Activated naive CD8-positive, alpha-beta T cell (primary cell): ENCODE results near the gene RYR3.

Experiments used
- H3K27ac Mint-ChIP-seq: one replicate; pipeline ENCODE4 v1.8.0; 2021; ENCODE audit warnings: mixed read lengths
- H3K27me3 Mint-ChIP-seq: one replicate; pipeline ENCODE4 v1.8.0; 2021; ENCODE audit warnings: mixed read lengths
- H3K36me3 Mint-ChIP-seq: one replicate; pipeline ENCODE4 v1.8.0; 2021; ENCODE audit warnings: mixed read lengths
- H3K4me1 Mint-ChIP-seq: one replicate; pipeline ENCODE4 v1.8.0; 2021; ENCODE audit warnings: low read depth, mixed read lengths
- H3K4me3 Mint-ChIP-seq: one replicate; pipeline ENCODE4 v1.8.0; 2021; ENCODE audit warnings: mild to moderate bottlenecking, mixed read lengths
- H3K9me3 Mint-ChIP-seq: one replicate; pipeline ENCODE4 v1.8.0; 2021; ENCODE audit warnings: low read depth, mixed read lengths

The RYR3 gene

DNA sequence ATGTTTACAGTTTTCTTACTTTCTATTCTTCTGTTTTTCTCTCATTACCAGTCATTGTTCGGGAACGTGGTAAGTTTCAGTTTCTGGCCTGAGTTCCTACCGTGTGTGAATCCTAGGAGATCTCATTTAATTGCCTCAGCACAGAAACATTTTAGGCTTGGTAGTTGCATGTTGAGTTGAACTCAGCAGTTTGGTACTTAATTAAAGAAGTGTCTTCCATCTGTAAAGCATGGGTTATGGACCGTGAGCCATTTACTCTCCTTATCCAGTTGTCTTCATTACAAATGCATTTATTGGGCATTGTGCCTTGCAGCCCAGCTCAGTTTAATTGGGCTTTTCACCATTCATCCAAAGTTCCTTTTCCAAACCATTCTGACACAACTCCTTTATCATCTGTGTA, 515.4 kb downstream of the RYR3 start:
- peaks cover 7% of the 10 kb centered on the region for H3K27me3 Mint-ChIP-seq
- no peaks in the 10 kb centered on the region for H3K9me3 Mint-ChIP-seq
- no peak overlapping the region for H3K27ac Mint-ChIP-seq
- H3K4me1 Mint-ChIP-seq = no peaks in the 10 kb centered on the region
- H3K36me3 Mint-ChIP-seq = no peaks in the 10 kb centered on the region
- H3K4me3 Mint-ChIP-seq = no peak overlapping the region

DNA sequence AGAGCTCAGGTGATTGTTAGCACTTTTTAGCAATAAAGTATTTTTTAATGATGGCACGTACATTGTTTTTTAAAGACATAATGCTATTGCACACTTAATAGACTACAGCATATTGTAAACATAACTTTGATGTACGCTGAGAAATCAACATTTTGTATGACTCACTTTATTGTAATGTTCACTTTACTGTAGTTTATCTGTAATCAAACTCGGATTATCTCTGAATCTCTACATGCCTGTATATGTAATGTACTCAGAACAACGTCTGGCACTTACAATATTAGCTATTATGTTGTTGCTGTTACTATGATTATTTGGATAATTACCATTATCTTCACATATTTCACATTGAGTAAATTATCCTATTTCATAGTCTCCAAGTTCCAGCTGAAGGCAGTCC, 519.6 kb downstream of the RYR3 start:
- H3K27ac Mint-ChIP-seq = no peak overlapping the region
- H3K4me1 Mint-ChIP-seq = no peaks in the 10 kb centered on the region
- no peaks in the 10 kb centered on the region for H3K9me3 Mint-ChIP-seq
- H3K36me3 Mint-ChIP-seq = no peaks in the 10 kb centered on the region
- H3K27me3 Mint-ChIP-seq = peaks cover 13% of the 10 kb centered on the region
- no peak overlapping the region for H3K4me3 Mint-ChIP-seq

DNA sequence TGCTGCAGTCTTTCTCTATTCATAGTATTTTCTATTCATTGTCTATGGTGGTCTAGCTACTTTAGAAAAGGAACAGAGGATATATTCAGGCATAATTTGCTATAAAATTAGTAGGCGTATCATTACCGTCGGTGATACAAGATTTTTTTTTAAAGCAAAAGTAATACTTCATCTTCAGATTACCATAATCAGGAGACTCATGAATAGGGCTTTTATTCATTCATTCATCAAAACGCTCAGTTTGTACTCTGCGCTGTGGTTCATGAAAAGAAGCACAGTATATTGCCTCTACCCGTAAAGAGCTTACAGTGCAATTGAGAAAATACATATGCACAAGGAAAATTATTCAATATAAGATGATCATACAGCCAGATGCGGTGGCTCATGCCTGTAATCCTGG, 520.9 kb downstream of the RYR3 start:
- Mint-ChIP-seq H3K9me3 (no peaks in the 10 kb centered on the region), H3K27me3 (peaks cover 6% of the 10 kb centered on the region), H3K4me3 (no peak overlapping the region), H3K27ac (no peak overlapping the region), H3K36me3 (no peaks in the 10 kb centered on the region), H3K4me1 (no peaks in the 10 kb centered on the region)

DNA sequence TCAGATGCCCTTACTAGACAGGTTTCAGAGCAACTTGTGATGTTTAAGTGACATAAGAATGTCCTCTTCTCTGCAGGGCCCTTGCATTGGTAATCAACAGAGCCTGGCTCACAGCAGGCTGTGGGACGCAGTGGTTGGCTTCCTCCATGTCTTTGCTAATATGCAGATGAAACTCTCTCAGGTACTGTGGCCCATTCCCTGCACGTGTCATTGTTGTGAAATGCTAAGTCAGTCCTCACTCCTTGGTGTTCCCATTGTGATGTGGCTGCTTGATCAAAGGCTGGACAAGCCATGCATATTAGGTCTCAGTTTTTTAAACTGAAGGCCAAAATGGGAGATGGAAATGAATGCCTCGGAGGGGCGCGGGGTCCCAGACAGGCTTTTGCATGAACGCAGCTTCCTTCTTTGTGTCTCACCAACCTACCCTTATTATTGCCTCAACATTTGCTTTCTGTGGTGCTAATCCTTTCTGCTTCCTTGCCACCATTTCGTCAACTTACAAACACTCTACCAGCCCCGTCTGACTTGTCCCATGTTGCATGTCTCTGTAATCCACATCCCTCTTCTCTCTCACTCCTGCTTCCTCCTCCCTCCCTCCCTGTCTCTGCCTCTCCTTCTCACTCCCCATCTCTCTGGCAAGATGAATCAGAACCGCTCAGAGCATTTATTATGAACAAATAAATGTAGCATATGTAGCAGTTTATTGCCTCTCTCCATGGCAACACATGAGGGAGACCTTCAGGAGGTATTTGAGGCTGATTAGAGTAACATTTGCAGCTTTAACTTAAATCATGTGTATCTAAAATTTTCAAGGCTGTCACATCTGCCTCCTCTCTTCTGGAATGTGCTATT, 524.4 kb downstream of the RYR3 start:
- H3K4me1 Mint-ChIP-seq = no peaks in the 10 kb centered on the region
- no peaks in the 10 kb centered on the region for H3K9me3 Mint-ChIP-seq
- no peak overlapping the region for H3K27ac Mint-ChIP-seq
- peaks cover 14% of the 10 kb centered on the region for H3K27me3 Mint-ChIP-seq
- H3K36me3 Mint-ChIP-seq = no peaks in the 10 kb centered on the region
- no peak overlapping the region for H3K4me3 Mint-ChIP-seq

DNA sequence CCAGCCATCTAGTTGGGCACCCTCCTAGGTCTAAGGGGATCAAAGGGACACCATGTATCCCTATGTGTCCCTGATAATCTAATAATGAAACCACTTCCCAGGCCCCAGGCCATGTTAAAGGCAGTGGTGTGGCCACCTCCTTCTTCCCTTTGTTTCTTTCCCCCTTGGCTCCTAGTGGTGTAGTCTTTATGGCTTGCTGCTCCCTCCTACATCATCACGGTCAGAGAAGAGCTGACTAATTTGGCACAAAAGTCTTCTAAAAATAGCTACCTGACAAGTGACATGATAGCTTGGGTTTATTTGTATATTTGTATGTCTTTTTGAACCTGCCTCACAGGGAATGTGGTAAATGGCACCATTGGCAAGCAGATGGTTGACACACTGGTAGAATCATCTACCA, 526.5 kb downstream of the RYR3 start:
- Mint-ChIP-seq H3K36me3 (no peaks in the 10 kb centered on the region), H3K4me1 (no peaks in the 10 kb centered on the region), H3K27ac (no peak overlapping the region), H3K4me3 (no peak overlapping the region), H3K9me3 (no peaks in the 10 kb centered on the region), H3K27me3 (peaks cover 7% of the 10 kb centered on the region)

DNA sequence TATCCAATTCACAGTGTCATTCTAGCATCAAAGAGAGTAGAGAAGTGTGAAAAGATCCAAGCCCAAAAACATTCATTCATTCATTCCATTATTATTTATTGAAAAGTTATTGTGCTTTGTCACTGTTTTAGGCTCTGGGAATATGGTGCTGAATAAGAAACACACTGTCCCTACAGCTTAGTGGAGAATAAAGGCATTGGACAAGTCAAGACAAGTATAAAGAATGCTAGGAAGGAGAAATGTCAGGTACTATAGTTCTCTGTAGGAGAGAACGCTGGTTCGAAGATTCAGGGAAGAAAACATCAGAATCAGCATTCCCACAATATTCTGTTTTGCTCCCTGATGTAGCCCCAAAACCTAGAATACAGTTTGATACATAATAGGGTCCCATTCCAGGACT, 528.8 kb downstream of the RYR3 start:
- no peak overlapping the region for H3K4me3 Mint-ChIP-seq
- H3K27ac Mint-ChIP-seq = no peak overlapping the region
- H3K4me1 Mint-ChIP-seq = no peaks in the 10 kb centered on the region
- no peaks in the 10 kb centered on the region for H3K9me3 Mint-ChIP-seq
- no peaks in the 10 kb centered on the region for H3K36me3 Mint-ChIP-seq
- peaks cover 7% of the 10 kb centered on the region for H3K27me3 Mint-ChIP-seq

DNA sequence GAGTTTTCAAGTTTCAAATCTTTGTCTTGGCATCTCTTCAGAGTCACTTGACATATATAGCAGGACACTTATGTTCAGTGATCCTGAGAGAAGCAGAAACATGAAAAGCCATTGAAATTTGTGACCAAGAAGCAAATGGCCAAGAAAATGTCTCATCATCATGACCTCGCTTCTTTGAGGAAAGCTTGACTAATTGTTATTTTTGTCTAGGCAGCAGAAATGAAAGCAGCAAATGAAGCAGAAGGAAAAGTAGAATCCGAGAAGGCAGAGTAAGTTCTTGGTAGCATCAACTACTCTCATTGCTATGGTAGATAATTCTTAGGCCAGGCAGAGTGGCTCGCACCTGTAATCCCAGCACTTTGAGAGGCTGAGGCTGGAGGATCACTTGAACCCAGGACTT, 529.8 kb downstream of the RYR3 start:
- no peak overlapping the region for H3K4me3 Mint-ChIP-seq
- no peak overlapping the region for H3K27ac Mint-ChIP-seq
- peaks cover 7% of the 10 kb centered on the region for H3K27me3 Mint-ChIP-seq
- no peaks in the 10 kb centered on the region for H3K4me1 Mint-ChIP-seq
- no peaks in the 10 kb centered on the region for H3K36me3 Mint-ChIP-seq
- no peaks in the 10 kb centered on the region for H3K9me3 Mint-ChIP-seq

DNA sequence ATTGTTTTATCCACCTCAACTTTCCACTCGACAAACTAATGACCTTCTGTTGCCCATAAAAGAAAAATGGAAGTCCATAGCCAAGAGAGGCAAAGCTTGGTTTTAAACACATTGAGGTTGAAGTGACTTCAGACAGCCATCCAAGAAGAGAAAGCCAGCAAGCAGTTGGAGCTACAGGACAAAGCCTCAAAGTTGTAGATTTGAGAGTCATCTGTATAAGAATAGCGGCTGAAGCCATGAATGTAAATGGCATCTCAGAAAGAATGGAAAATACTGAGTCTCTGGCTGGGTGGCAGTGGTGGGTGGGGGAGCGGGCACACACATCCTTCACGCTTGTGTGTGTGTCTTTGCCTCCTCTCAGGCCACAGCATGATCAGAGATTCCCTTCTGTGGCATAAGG, 533.4 kb downstream of the RYR3 start:
- no peaks in the 10 kb centered on the region for H3K36me3 Mint-ChIP-seq
- no peaks in the 10 kb centered on the region for H3K4me1 Mint-ChIP-seq
- no peaks in the 10 kb centered on the region for H3K9me3 Mint-ChIP-seq
- peaks cover 3% of the 10 kb centered on the region for H3K27me3 Mint-ChIP-seq
- H3K4me3 Mint-ChIP-seq = no peak overlapping the region
- no peak overlapping the region for H3K27ac Mint-ChIP-seq

DNA sequence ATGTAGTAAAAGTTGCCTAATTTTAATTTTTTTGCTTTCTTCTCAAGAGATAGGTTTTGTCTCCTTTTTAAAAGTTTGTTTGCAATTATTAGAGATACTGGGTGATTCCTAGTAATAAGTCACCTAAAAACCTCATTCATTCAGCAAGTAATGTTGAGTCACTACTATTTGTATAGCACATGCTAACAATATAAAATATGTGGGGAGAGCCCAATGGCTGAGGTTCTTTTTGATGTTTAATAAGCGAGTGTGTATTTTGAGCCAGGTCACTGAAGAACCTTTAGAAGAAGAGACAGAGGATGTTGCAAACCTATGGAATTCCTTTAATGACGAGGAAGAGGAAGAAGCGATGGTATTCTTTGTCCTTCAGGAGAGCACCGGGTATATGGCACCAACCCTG, 533.8 kb downstream of the RYR3 start:
- H3K4me3 Mint-ChIP-seq = no peak overlapping the region
- no peaks in the 10 kb centered on the region for H3K36me3 Mint-ChIP-seq
- no peaks in the 10 kb centered on the region for H3K4me1 Mint-ChIP-seq
- H3K27me3 Mint-ChIP-seq = peaks cover 3% of the 10 kb centered on the region
- no peaks in the 10 kb centered on the region for H3K9me3 Mint-ChIP-seq
- H3K27ac Mint-ChIP-seq = no peak overlapping the region

DNA sequence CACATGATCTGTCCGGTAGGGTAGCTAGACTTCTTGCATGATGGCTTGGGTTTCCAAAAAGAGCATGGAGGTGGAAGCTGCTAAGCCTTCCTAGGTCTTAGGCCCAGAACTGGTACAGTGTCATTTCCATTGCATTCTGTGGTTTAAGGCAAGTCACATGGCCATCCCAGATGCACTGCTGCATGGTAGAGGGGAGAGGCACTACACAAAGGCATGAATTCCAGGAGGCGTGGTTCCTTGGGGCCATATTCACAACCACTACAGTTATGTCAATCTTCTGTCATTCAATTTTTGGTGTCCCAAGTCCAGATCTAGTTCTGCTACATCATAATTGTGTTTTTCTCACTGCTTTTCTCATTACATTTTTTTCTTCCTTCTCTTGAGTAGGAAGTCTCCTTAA, 535.4 kb downstream of the RYR3 start:
- no peak overlapping the region for H3K27ac Mint-ChIP-seq
- H3K36me3 Mint-ChIP-seq = no peaks in the 10 kb centered on the region
- H3K27me3 Mint-ChIP-seq = no peaks in the 10 kb centered on the region
- no peaks in the 10 kb centered on the region for H3K4me1 Mint-ChIP-seq
- no peak overlapping the region for H3K4me3 Mint-ChIP-seq
- H3K9me3 Mint-ChIP-seq = no peaks in the 10 kb centered on the region

DNA sequence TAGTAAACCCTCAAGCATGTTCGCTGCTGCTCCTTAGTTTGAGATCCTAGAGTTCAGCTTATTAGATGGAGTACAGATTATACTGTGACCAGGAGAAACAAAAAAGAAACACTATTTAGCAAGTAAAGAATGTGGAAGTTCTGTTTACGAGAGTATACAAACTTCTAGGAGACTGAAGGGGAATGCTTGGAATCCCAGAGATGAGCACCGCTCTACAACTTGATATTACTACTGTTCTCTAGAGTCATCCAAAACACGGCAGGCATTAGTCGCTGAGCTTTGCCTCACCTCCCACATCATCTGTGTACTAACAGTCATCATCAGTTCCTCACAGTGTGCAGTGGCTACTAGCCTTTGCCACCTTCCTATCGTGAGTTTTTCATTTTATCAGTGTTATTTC, 536.1 kb downstream of the RYR3 start:
- Mint-ChIP-seq H3K27ac (no peak overlapping the region), H3K27me3 (no peaks in the 10 kb centered on the region), H3K4me1 (no peaks in the 10 kb centered on the region), H3K4me3 (no peak overlapping the region), H3K9me3 (no peaks in the 10 kb centered on the region), H3K36me3 (no peaks in the 10 kb centered on the region)

DNA sequence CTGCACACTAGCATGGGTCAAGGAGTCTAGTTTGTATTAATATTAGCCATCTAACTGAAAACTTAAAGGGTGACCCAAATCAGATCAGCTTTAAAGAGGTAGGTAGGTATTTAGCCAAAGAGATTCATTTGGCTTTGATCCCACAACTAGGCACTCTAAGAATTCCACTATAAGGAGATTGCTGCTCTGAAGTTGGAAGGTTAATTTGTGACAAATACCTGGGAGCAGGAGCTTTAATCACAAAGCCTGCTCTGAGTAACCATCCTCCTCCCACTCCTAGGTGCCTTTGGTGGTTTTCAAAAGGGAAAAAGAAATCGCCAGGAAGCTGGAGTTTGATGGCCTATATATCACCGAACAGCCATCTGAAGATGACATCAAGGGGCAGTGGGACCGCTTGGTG, 537.2 kb downstream of the RYR3 start:
- H3K4me1 Mint-ChIP-seq = no peaks in the 10 kb centered on the region
- no peak overlapping the region for H3K4me3 Mint-ChIP-seq
- H3K27me3 Mint-ChIP-seq = no peaks in the 10 kb centered on the region
- no peaks in the 10 kb centered on the region for H3K36me3 Mint-ChIP-seq
- no peak overlapping the region for H3K27ac Mint-ChIP-seq
- no peaks in the 10 kb centered on the region for H3K9me3 Mint-ChIP-seq

DNA sequence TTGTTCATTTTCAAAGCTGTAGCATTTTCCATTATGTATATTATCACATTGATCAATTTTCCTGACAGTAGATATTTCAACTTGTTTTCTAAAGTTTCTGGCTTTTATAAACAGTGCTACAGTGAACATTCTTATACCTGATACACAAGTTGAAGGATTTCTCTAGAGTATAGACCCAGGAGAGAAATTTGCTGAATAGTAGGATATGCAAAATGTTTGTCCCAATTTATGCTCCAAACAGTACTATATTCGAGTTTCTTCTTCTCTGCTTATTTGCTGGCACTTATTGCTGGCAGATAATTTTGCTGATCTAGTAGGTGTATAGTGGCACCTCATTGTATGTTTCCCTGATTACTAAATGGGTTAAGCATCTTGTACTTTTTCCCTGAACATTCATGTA, 540.3 kb downstream of the RYR3 start:
- Mint-ChIP-seq H3K27me3 (no peaks in the 10 kb centered on the region), H3K9me3 (no peaks in the 10 kb centered on the region), H3K4me1 (no peaks in the 10 kb centered on the region), H3K27ac (no peak overlapping the region), H3K4me3 (no peak overlapping the region), H3K36me3 (no peaks in the 10 kb centered on the region)

DNA sequence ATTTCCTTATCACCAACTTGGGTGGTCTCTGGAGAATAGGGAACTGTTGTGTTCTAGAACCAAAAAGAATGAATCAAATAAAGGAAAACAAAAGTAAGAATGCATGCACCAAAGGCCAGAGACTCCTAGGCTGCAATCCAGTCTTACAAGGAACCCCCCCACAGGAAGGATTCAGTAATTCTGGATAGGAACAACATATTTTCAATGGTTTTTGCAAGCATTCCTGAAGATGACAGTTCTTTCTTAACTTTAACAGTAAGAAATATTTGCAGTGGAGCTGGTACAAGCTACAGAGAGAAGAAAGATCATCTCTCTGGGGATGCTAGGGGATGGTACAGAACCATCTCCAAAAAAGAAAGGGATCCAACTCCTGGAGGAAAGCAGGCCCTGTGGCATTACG, 541.3 kb downstream of the RYR3 start:
- no peak overlapping the region for H3K27ac Mint-ChIP-seq
- H3K36me3 Mint-ChIP-seq = no peaks in the 10 kb centered on the region
- H3K4me1 Mint-ChIP-seq = no peaks in the 10 kb centered on the region
- no peaks in the 10 kb centered on the region for H3K27me3 Mint-ChIP-seq
- H3K9me3 Mint-ChIP-seq = no peaks in the 10 kb centered on the region
- H3K4me3 Mint-ChIP-seq = no peak overlapping the region

DNA sequence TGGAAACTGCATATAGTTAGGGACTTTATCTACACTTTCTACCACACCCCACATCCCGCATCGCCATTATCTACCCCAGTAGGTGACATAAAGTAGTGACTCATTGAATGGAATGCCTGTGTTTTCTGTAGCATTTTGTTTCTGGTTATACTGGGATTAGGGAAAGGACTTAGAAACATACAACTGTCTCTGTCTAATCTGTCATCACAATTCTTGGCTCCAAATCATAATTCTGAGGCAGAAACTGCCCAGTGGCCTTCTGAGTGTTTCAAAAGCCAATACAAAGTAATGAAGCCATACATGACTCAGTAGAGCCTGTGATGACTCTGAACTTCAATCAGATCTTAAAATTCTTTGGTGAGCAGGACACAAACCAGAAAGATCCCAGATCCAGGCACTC, 541.8 kb downstream of the RYR3 start:
- Mint-ChIP-seq H3K9me3 (no peaks in the 10 kb centered on the region), H3K4me3 (no peak overlapping the region), H3K27me3 (no peaks in the 10 kb centered on the region), H3K4me1 (no peaks in the 10 kb centered on the region), H3K27ac (no peak overlapping the region), H3K36me3 (peaks cover 3% of the 10 kb centered on the region)

DNA sequence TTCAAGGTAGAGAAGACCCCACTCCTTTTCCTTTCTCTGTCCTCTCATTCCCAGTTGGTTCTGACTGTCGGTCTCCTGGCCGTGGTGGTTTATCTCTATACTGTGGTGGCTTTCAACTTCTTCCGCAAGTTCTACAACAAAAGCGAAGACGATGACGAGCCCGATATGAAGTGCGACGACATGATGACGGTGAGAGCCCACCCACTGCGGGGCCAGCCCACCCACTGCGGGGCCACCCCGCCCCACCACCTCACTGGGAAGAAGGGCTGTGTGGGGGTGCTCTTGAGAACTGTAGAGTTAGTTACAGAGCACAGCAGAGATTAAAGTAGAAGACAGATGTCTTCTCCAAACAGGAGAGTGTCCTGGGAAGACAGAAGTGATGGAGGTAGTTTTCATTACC, 547.0 kb downstream of the RYR3 start:
- Mint-ChIP-seq H3K27me3 (no peaks in the 10 kb centered on the region), H3K36me3 (peaks cover 11% of the 10 kb centered on the region), H3K4me1 (no peaks in the 10 kb centered on the region), H3K9me3 (no peaks in the 10 kb centered on the region), H3K4me3 (no peak overlapping the region), H3K27ac (no peak overlapping the region)
